Subcutaneous abdominal adipose tissue (tissue), 5 donors: ENCODE data around the gene ELMO3.

Source experiments
- H3K27ac ChIP-seq: one replicate; pipeline ENCODE4 v1.7.0; 2013; ENCODE audit warnings: low read depth, mild to moderate bottlenecking, inconsistent platforms, low read length, moderate library complexity
- H3K27me3 ChIP-seq, 5 donors: one replicate each; pipeline ENCODE4 v1.7.0; 2013; ENCODE audit warnings: low read length in 5 of 5, inconsistent platforms in 1 of 5; ENCODE audit not compliant: control insufficient read depth in 5 of 5, insufficient read depth in 4 of 5
- H3K36me3 ChIP-seq, 5 donors: one replicate each; pipeline ENCODE4 v1.7.0; 2013; ENCODE audit warnings: low read length in 5 of 5; ENCODE audit not compliant: control insufficient read depth in 5 of 5, insufficient read depth in 5 of 5
- H3K4me1 ChIP-seq, 5 donors: one replicate each; pipeline ENCODE4 v1.7.0; 2013; ENCODE audit warnings: low read length in 5 of 5, mild to moderate bottlenecking in 3 of 5, moderate library complexity in 1 of 5; ENCODE audit not compliant: control insufficient read depth in 5 of 5, insufficient read depth in 5 of 5
- H3K4me3 ChIP-seq, 5 donors: one replicate each; pipeline ENCODE4 v1.7.0; 2013; ENCODE audit warnings: low read length in 5 of 5, low read depth in 1 of 5
- H3K9ac ChIP-seq, 5 donors: one replicate each; pipeline ENCODE4 v1.7.0; 2013; ENCODE audit warnings: low read length in 5 of 5, mild to moderate bottlenecking in 4 of 5, moderate library complexity in 3 of 5
- H3K9me3 ChIP-seq, 5 donors: one replicate each; pipeline ENCODE4 v1.7.0; 2013; ENCODE audit warnings: low read length in 5 of 5; ENCODE audit not compliant: control insufficient read depth in 5 of 5
- donor health status: healthy.
- donor health status: healthy.
- donor health status: healthy.
- donor health status: healthy.
- donor health status: healthy.

The ELMO3 gene

DNA sequence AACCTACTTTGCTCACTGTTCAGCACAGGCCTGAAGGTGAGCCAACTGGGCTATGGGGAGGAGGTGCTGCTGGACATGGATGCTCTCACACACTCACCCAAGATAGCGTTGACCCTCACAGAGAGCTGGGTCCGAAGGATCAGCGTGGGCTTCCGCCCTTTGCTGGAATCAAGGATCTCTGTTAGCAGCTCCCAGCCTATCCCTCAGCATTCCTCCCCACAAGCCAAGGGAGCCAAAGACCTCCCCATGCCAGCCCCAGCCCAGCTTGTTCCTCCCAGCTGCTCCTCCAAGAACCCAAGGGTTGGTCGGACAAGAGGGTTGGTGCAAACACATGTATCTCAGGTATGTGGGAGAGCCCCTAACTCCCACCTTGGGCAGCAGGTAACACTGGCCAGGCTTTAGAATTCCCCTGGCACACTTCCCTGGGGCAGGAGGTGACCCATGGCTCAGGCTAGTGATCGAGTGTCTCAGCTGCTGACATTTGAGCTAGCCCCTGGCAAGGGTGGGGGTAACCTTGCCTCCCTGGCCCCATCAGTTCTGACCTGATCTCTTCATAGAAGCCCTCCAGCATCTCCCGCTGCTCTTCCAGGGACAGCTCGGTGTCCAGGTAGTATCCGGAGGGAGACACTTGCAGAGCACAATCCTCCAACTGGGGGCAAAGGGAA lies 40.0 kb downstream of the ELMO3 start:
- Histone ChIP-seq H3K27me3 (no peaks in the 10 kb centered on the region), H3K36me3 (peaks cover 0 to 61% (median 53%) of the 10 kb centered on the region in 5 donors), H3K9ac (no peak overlapping the region), H3K4me3 (no peak overlapping the region), H3K9me3 (no peaks in the 10 kb centered on the region), H3K4me1 (peaks cover 18 to 46% (median 40%) of the 10 kb centered on the region in 5 donors), H3K27ac (no peak overlapping the region)

GRCh38 chr16:67240506-67240905 lies 41.6 kb downstream of the ELMO3 start:
- Histone ChIP-seq H3K9me3 (no peaks in the 10 kb centered on the region), H3K36me3 (peaks cover 0 to 45% (median 41%) of the 10 kb centered on the region in 5 donors), H3K9ac (no peak overlapping the region), H3K27ac (peak overlapping the region; percentile 48), H3K4me1 (peaks cover 31 to 61% (median 55%) of the 10 kb centered on the region in 5 donors), H3K27me3 (no peaks in the 10 kb centered on the region), H3K4me3 (no peak overlapping the region)

GRCh38 chr16:67241008-67241900 lies 42.3 kb downstream of the ELMO3 start:
- Histone ChIP-seq H3K9me3 (no peaks in the 10 kb centered on the region), H3K4me1 (peaks cover 31 to 69% (median 61%) of the 10 kb centered on the region in 5 donors), H3K36me3 (peaks cover 0 to 38% (median 34%) of the 10 kb centered on the region in 5 donors), H3K9ac (peak overlapping the region in 4 of 5 donors; percentile 4 to 84 (median 40)), H3K27ac (peak overlapping the region; percentile 89), H3K27me3 (no peaks in the 10 kb centered on the region), H3K4me3 (no peak overlapping the region)

DNA sequence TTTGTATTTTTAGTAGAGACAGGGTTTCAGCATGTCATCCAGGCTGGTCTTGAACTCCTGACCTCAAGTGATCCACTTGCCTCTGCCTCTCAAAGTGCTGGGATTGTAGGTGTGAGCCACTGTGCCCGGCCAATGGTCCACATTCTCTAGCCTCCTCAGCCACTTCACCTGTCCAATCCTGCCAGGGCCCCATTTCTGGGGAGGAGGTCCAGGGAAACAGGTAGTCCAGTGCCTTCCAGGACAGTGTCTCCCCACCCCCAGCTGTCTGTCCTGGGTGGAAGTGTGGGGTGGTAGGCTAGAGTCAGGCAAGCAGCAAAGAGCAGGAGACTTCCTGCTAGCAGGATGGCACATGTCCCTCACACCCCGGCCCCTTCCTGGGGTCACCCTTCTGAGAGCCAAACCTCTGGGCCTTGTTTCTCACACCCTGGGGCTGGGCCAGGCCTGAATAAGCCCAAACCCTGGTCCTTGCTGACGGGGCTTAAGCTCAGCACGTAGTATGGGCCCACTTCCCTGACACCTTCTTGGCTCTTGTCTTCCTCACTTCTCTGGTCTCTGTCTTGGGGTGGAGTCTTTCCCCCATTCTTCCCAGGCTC lies 43.3 kb downstream of the ELMO3 start:
- peak overlapping the region in 2 of 5 donors; percentile 15 to 48 for H3K9ac ChIP-seq

GRCh38 chr16:67243481-67243880 lies 44.5 kb downstream of the ELMO3 start:
- Histone ChIP-seq H3K36me3 (peaks cover 0 to 17% (median 14%) of the 10 kb centered on the region in 5 donors), H3K4me3 (peak overlapping the region in 3 of 5 donors; percentile 12 to 44 (median 25)), H3K27me3 (no peaks in the 10 kb centered on the region), H3K4me1 (peaks cover 37 to 89% (median 76%) of the 10 kb centered on the region in 5 donors), H3K27ac (peak overlapping the region; percentile 97), H3K9me3 (no peaks in the 10 kb centered on the region), H3K9ac (peak overlapping the region in 4 of 5 donors; percentile 35 to 62 (median 60))

More for the DNA sequence above, 43.3 kb downstream of the ELMO3 start:
- Histone ChIP-seq H3K9me3 (no peaks in the 10 kb centered on the region), H3K36me3 (peaks cover 0 to 29% (median 27%) of the 10 kb centered on the region in 5 donors), H3K4me3 (no peak overlapping the region), H3K4me1 (peaks cover 31 to 78% (median 65%) of the 10 kb centered on the region in 5 donors), H3K27me3 (no peaks in the 10 kb centered on the region), H3K27ac (peak overlapping the region; percentile 89)

DNA sequence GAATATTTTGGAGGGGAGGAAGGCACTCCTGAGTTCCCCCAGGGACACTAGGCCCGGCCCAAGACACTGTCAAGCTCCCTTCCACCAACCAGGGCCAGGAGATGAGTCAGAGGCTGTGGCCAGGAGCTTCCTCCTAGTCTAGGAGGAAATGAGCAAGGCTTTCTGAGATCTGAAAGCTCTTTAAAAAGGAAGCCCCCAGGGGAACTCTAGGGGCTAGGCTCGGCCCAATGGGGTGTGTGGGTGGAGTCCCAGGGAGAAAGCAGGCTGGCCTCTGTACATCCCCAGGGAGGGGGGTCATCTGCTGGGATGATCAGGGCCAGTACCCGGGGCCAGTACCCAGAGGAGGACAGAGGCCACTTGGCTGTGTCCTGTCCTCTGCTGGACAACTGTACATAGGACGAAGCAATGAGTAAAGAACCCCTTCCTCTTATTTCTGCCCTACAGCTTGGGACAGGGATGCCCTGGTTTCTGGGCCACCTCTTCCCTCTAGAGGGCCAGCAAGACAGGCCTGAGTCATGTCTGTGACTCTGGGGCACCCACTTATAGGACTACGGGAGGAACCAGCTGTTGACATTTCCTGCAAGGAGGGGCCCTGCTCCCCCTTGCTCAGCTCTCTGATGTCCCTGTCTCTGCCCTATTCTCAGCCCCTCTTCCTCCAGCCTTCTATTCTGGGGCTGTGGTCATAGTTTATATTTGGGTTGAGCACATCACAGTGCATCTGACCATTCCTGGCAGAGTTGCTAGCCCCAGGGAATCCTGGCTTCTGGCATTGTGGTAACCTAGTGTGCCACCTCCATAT lies 45.7 kb downstream of the ELMO3 start:
- Histone ChIP-seq H3K27me3 (peaks cover 0 to 4% (median 0%) of the 10 kb centered on the region in 5 donors), H3K27ac (peak overlapping the region; percentile 97), H3K4me1 (peaks cover 37 to 95% (median 87%) of the 10 kb centered on the region in 5 donors), H3K9ac (peak overlapping the region in 4 of 5 donors; percentile 48 to 75 (median 62)), H3K9me3 (no peaks in the 10 kb centered on the region), H3K36me3 (peaks cover 0 to 6% (median 3%) of the 10 kb centered on the region in 5 donors), H3K4me3 (peak overlapping the region in 4 of 5 donors; percentile 29 to 91 (median 80))

DNA sequence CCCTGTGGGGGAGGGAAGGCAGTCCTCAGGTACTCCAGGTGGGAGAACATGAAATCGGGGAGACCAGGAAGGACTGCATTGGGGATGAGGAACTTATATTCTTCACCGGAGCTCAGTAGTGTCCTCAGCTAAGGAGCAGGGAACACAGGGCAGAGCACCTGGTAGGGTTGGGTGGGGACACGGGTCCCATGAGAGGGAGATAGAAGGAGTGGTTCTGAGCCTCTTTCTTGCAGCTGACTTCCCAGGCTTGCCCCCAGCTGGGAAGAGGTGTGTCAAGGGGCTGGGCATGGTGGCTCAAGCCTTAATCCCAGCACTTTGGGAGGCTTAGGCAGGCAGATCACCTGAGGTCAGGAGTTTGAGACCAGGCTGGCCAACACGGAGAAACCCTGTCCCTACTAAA lies 46.3 kb downstream of the ELMO3 start:
- peak overlapping the region; percentile 79 to 91 (median 85) for H3K4me3 ChIP-seq
- H3K36me3 ChIP-seq: peaks cover 0 to 2% (median 0%) of the 10 kb centered on the region in 5 donors
- peaks cover 0 to 8% (median 0%) of the 10 kb centered on the region in 5 donors for H3K27me3 ChIP-seq
- H3K9ac ChIP-seq: peak overlapping the region in 4 of 5 donors; percentile 48 to 83 (median 50)
- H3K9me3 ChIP-seq: no peaks in the 10 kb centered on the region
- peak overlapping the region; percentile 97 for H3K27ac ChIP-seq
- peaks cover 37 to 89% (median 86%) of the 10 kb centered on the region in 5 donors for H3K4me1 ChIP-seq

- peaks cover 33 to 84% (median 81%) of the 10 kb centered on the region in 5 donors for H3K4me1 ChIP-seq
- H3K4me3 ChIP-seq: peak overlapping the region; percentile 79 to 91 (median 85)
Measured at GRCh38 chr16:67245674-67246080, 46.7 kb downstream of the ELMO3 start.

More at GRCh38 chr16:67245674-67246080, 46.7 kb downstream of the ELMO3 start:
- Histone ChIP-seq H3K9ac (peak overlapping the region; percentile 26 to 83 (median 81)), H3K36me3 (peaks cover 0 to 1% (median 0%) of the 10 kb centered on the region in 5 donors), H3K9me3 (no peaks in the 10 kb centered on the region), H3K27me3 (peaks cover 0 to 8% (median 0%) of the 10 kb centered on the region in 5 donors), H3K27ac (peak overlapping the region; percentile 97)
